Astrocyte (in vitro differentiated cells and primary cell): ENCODE results near the gene CRACDL. TPM values are rescaled to one million over a fixed set of nuclear protein-coding genes. Genes with fewer than 3 reads are reported as not detected.

Source experiments
- DNase-seq: peaks from one replicate; pipeline ENCODE4 v3.0.0-alpha.2; 2010; ENCODE audit warnings: low read depth
- FAIRE-seq: peaks from 2 replicates; lab custom pipeline; 2011; peaks lifted over from hg19 to GRCh38; lab: Jason Lieb, UNC
- H2AFZ ChIP-seq: 2 replicates; pipeline ENCODE4 v1.6.0; 2012; ENCODE audit warnings: low read depth, low read length, inconsistent platforms
- H3K27ac ChIP-seq: 2 replicates; pipeline ENCODE4 v1.5.1; 2011; ENCODE audit warnings: low read depth, low read length, inconsistent platforms
- H3K27me3 ChIP-seq: 2 replicates; pipeline ENCODE4 v1.6.0; 2011; ENCODE audit warnings: low read length, inconsistent platforms; ENCODE audit not compliant: insufficient read depth
- H3K36me3 ChIP-seq: 2 replicates; pipeline ENCODE4 v1.5.1; 2011; ENCODE audit warnings: low read length, inconsistent platforms; ENCODE audit not compliant: insufficient read depth
- H3K4me1 ChIP-seq: 2 replicates; pipeline ENCODE4 v1.5.1; 2011; ENCODE audit warnings: low read length, inconsistent platforms; ENCODE audit not compliant: insufficient read depth
- H3K4me2 ChIP-seq: 2 replicates; pipeline ENCODE4 v1.6.0; 2012; ENCODE audit warnings: low read length, inconsistent platforms
- H3K4me3 ChIP-seq: 2 replicates; pipeline ENCODE4 v1.5.1; 2011; ENCODE audit warnings: low read depth, mild to moderate bottlenecking, low read length, inconsistent platforms; ENCODE audit not compliant: insufficient read depth
- H3K79me2 ChIP-seq: 2 replicates; pipeline ENCODE4 v1.6.0; 2012; ENCODE audit warnings: mild to moderate bottlenecking, low read length, inconsistent platforms; ENCODE audit not compliant: insufficient read depth
- H3K9ac ChIP-seq: 2 replicates; pipeline ENCODE4 v1.6.0; 2012; ENCODE audit warnings: mild to moderate bottlenecking, low read length, inconsistent platforms
- H3K9me3 ChIP-seq: 2 replicates; pipeline ENCODE4 v1.5.1; 2012; ENCODE audit warnings: low read depth, mild to moderate bottlenecking, low read length, inconsistent platforms; ENCODE audit not compliant: insufficient read depth
- H4K20me1 ChIP-seq: 2 replicates; pipeline ENCODE4 v1.6.0; 2012; ENCODE audit warnings: low read length, inconsistent platforms; ENCODE audit not compliant: insufficient read depth
- H3K27ac Mint-ChIP-seq: one replicate; pipeline ENCODE4 v1.8.0; 2021; ENCODE audit warnings: mild to moderate bottlenecking, mixed read lengths; ENCODE audit not compliant: unreplicated experiment
- H3K27me3 Mint-ChIP-seq: one replicate; pipeline ENCODE4 v1.8.0; 2021; ENCODE audit warnings: low read depth, mixed read lengths; ENCODE audit not compliant: unreplicated experiment
- H3K36me3 Mint-ChIP-seq: one replicate; pipeline ENCODE4 v1.8.0; 2021; ENCODE audit warnings: low read depth, mixed read lengths; ENCODE audit not compliant: unreplicated experiment
- H3K4me1 Mint-ChIP-seq: one replicate; pipeline ENCODE4 v1.8.0; 2021; ENCODE audit warnings: low read depth, mixed read lengths; ENCODE audit not compliant: unreplicated experiment
- H3K4me3 Mint-ChIP-seq: one replicate; pipeline ENCODE4 v1.8.0; 2021; ENCODE audit warnings: mild to moderate bottlenecking, moderate library complexity, mixed read lengths; ENCODE audit not compliant: unreplicated experiment
- H3K9me3 Mint-ChIP-seq: one replicate; pipeline ENCODE4 v1.8.0; 2021; ENCODE audit warnings: mild to moderate bottlenecking, mixed read lengths; ENCODE audit not compliant: unreplicated experiment
- CTCF ChIP-seq: IDR thresholded peaks from 2 replicates; pipeline ENCODE4 v1.5.1; 2011; ENCODE audit warnings: low read depth, mild to moderate bottlenecking, inconsistent platforms, low read length, moderate library complexity; ENCODE audit not compliant: insufficient read depth
- EZH2 ChIP-seq: IDR thresholded peaks from 2 replicates; pipeline ENCODE4 v1.6.1; 2012; ENCODE audit warnings: mild to moderate bottlenecking, low read length, inconsistent platforms; ENCODE audit not compliant: insufficient read depth
- total RNA-seq: library from RNA; stranded (reverse); gene quantifications from 2 replicates; pipeline ENCODE4 v1.2.1, GENCODE V29; 2021

Gene CRACDL
- total RNA-seq, 1 donor from 2014 or later, result 1.8 TPM

- FAIRE-seq (no peak), DNase-seq (no peak)
- H3K9me3 Mint-ChIP-seq, result peaks cover 8% of the 10 kb centered on the region
- H3K27me3 Mint-ChIP-seq, result peaks cover 3% of the 10 kb centered on the region
- Histone ChIP-seq H3K9ac (no peak overlapping the region), H3K27ac (no peak overlapping the region), H3K36me3 (no peaks in the 10 kb centered on the region), H4K20me1 (no peaks in the 10 kb centered on the region), H3K4me3 (no peak overlapping the region), H3K27me3 (no peaks in the 10 kb centered on the region), H3K4me1 (no peaks in the 10 kb centered on the region), H3K9me3 (no peaks in the 10 kb centered on the region), H3K79me2 (no peaks in the 10 kb centered on the region), H2AFZ (no peak overlapping the region), H3K4me2 (no peak overlapping the region)
- TF ChIP-seq EZH2 (no peak), CTCF (no peak)
- no peaks in the 10 kb centered on the region for H3K36me3 Mint-ChIP-seq
- H3K4me3 Mint-ChIP-seq, result no peak overlapping the region
- H3K4me1 Mint-ChIP-seq, result no peaks in the 10 kb centered on the region
- no peak overlapping the region for H3K27ac Mint-ChIP-seq
These were observed 154.2 kb downstream of the CRACDL start for GRCh38 chr2:98781822-98782221.

- no peak overlapping the region for H3K27ac ChIP-seq
- H3K36me3 ChIP-seq, result no peaks in the 10 kb centered on the region
- H3K27me3 Mint-ChIP-seq, result no peaks in the 10 kb centered on the region
- H3K27ac Mint-ChIP-seq, result no peak overlapping the region
- no peak overlapping the region for H3K4me3 Mint-ChIP-seq
- H2AFZ ChIP-seq, result no peak overlapping the region
- H4K20me1 ChIP-seq, result no peaks in the 10 kb centered on the region
- H3K9ac ChIP-seq, result no peak overlapping the region
- no peaks in the 10 kb centered on the region for H3K79me2 ChIP-seq
- no peaks in the 10 kb centered on the region for H3K36me3 Mint-ChIP-seq
- H3K4me3 ChIP-seq, result no peak overlapping the region
- peaks cover 9% of the 10 kb centered on the region for H3K9me3 Mint-ChIP-seq
- H3K9me3 ChIP-seq, result no peaks in the 10 kb centered on the region
- no peaks in the 10 kb centered on the region for H3K4me1 Mint-ChIP-seq
- H3K4me2 ChIP-seq, result no peak overlapping the region
- DNase-seq (no peak), FAIRE-seq (no peak)
- H3K27me3 ChIP-seq, result peaks cover 2% of the 10 kb centered on the region
- H3K4me1 ChIP-seq, result no peaks in the 10 kb centered on the region
- no peak for TF ChIP-seq CTCF
- no peak for TF ChIP-seq EZH2
These were observed 157.1 kb downstream of the CRACDL start for GRCh38 chr2:98778741-98779483.

- H3K9me3 Mint-ChIP-seq, result peaks cover 9% of the 10 kb centered on the region
- no peaks in the 10 kb centered on the region for H3K27me3 Mint-ChIP-seq
- Histone ChIP-seq H3K9me3 (no peaks in the 10 kb centered on the region), H3K79me2 (no peaks in the 10 kb centered on the region), H3K4me1 (peaks cover under 1% of the 10 kb centered on the region), H3K27me3 (peaks cover 2% of the 10 kb centered on the region), H3K9ac (no peak overlapping the region), H4K20me1 (no peaks in the 10 kb centered on the region), H3K4me3 (no peak overlapping the region), H3K4me2 (no peak overlapping the region), H2AFZ (no peak overlapping the region), H3K36me3 (no peaks in the 10 kb centered on the region), H3K27ac (no peak overlapping the region)
- TF ChIP-seq CTCF (no peak), EZH2 (no peak)
- no peaks in the 10 kb centered on the region for H3K36me3 Mint-ChIP-seq
- FAIRE-seq, result no peak
- no peak overlapping the region for H3K4me3 Mint-ChIP-seq
- H3K4me1 Mint-ChIP-seq, result no peaks in the 10 kb centered on the region
- H3K27ac Mint-ChIP-seq, result no peak overlapping the region
- DNase-seq, result no peak
These were observed 157.9 kb downstream of the CRACDL start for GRCh38 chr2:98778151-98778550.
